ENCODE data around the gene PRAMEF27. TPM values are rescaled to one million over a fixed set of nuclear protein-coding genes. Genes with fewer than 3 reads are reported as not detected.
"Not testable (repeated sequence)": the region's sequence is repeated elsewhere in the genome, so short reads cannot be mapped to it uniquely, and the experiment has no call there.

The PRAMEF27 gene
- total RNA-seq, result not detected
- long read RNA-seq, result 0 reads

DNA sequence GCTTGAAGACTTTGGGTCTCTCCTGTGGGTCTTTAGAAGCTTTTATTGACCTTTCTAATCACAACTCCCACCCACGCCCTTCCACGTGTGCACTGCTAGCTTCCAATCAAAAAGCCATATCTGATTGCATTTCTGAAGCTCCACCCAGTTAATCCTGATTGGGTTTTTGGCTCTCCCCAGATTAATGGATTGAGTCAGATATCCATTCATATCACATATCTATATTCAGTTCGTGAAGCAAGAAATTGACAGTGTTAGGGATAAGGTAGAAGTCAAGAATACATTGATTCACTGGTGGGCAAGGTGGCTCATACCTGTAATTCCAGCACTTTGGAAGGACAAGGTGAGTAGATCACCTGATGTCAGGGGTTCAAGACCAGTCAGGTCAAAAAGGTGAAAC lies at the start of gene PRAMEF27:
Gene PRAMEF27, minus strand, starts transcription at position 101 of the 400 bp plus-strand sequence. CDS start 2,916 bp downstream, outside the sequence.
- DNase-seq (ENCODE audit: low spot score), result not testable (repeated sequence)

DNA sequence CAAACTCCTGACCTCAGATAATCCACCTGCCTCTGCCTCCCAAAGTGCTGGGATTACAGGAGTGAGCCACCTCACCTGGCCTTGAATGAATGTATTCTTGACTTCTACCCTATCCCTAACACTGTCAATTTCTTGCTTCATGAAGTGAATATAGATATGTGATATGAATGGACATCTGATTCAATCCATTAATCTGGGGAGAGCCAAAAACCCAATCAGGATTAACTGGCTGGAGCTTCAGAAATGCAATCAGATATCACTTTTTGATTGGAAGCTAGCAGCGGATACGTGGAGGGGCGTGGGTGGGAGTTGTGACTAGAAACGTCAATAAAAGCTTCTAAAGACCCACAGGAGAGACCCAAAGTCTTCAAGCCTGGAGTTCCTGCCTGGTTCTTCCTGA lies 14.1 kb upstream of the PRAMEF27 start, which contains the start of gene PRAMEF25:
Gene PRAMEF25, plus strand, starts transcription at position 301 of the 400 bp plus-strand sequence. CDS start 2,920 bp downstream, outside the sequence.
- not testable (repeated sequence) for DNase-seq (ENCODE audit: low spot score)

DNA sequence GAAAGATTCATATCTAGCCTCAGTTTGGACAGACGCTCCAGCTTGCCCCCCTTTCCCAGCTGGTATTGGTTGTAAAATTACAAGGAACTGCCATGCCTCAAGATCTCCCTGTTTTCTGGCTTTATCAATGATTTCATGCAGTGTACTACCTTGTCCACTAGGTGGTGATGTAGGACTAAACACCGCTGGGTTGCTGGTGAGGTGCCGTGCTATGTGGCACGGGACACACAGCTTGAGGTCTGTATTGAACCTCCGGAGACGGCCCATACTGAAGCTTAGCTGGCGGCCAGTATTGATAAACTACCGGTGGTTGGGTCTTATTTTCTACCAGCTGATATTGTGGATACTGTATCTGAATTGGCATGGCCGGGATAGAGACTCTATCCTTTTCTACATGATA lies 36.5 kb downstream of the PRAMEF27 start:
- not testable (repeated sequence) for DNase-seq (ENCODE audit: low spot score)

DNA sequence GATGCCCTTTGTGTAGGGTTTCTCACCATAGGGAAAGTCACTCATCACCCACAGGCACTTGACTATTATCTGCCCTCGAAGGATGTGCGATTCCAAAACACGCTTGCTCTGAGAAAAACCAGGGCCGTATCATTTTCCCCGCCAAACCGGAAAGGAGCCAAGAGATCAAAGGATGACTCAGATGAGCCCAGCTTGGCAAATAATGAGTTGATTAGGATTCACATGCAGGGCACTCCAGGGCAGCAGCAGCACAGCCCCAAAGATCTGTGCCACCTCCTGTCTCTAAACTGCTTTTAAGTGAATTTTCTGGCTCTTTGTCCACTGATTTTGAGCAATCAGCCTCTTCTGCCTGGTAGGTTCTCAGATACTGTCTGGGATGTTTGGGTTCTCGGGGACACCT lies 44.4 kb downstream of the PRAMEF27 start:
- DNase-seq (ENCODE audit: low spot score), result not testable (repeated sequence)

DNA sequence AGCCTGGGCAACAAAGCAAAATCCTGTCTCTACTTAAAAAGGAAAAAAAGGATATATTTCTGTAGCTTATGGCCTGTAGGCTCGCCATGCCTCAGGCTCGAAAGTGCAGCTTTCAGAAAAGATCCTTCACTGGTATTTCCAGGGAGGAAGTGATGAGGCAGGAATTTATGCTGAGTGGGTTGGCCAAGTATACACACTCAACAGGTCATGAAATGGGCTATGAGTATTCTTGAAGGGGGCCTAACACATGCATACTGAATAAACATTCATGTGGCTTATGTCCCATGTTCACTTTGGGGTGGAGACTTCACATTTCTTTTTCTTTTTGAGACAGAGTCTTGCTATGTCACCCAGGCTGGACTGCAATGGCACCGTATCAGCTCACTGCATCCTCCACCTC lies 47.0 kb downstream of the PRAMEF27 start:
- DNase-seq (ENCODE audit: low spot score), result not testable (repeated sequence)

DNA sequence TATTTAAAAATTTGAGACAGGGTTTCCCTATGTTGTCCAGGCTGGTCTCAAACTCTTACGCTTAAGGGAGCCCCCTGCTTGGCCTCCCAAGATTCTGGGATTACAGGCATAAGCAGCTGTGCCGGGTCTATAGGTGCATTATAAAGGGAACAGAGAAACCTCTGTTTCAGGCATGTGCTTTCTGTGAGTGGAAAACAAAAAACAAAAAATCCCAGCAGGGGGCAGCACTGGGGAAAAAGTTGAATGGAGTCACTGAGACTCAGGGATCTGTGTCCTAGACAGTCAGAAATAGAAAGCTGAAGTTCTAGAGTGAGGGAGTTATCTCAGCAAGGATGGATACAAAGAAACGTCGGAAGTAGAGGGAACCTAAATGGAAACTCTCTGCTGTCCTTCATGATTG lies 50.6 kb downstream of the PRAMEF27 start:
- DNase-seq (ENCODE audit: low spot score), result not testable (repeated sequence)

Other genes starting within 250 kb of the PRAMEF27 start
- not detected for gene PRAMEF11, start 225.2 kb downstream of the PRAMEF27 start, total RNA-seq
- gene HNRNPCL1, start 207.9 kb downstream of the PRAMEF27 start, total RNA-seq, result not detected
- not detected for gene PRAMEF2, start 199.5 kb downstream of the PRAMEF27 start, total RNA-seq
- gene PRAMEF4, start 170.4 kb downstream of the PRAMEF27 start, total RNA-seq, result not detected
- gene PRAMEF10, start 158.3 kb downstream of the PRAMEF27 start, total RNA-seq, result not detected
- gene PRAMEF7, start 140.0 kb downstream of the PRAMEF27 start, total RNA-seq, result not detected
- gene PRAMEF6, start 109.0 kb downstream of the PRAMEF27 start, total RNA-seq, result not detected
- gene HNRNPCL3, start 4.2 kb upstream of the PRAMEF27 start, total RNA-seq, result not detected
- not detected for gene PRAMEF25, start 14.2 kb upstream of the PRAMEF27 start, total RNA-seq
- gene HNRNPCL2, start 60.3 kb upstream of the PRAMEF27 start, total RNA-seq, result not detected
- gene PRAMEF26, start 99.4 kb upstream of the PRAMEF27 start, total RNA-seq, result not detected
- not detected for gene HNRNPCL4, start 109.1 kb upstream of the PRAMEF27 start, total RNA-seq
- gene PRAMEF9, start 115.3 kb upstream of the PRAMEF27 start, total RNA-seq, result not detected
- gene PRAMEF13, start 144.8 kb upstream of the PRAMEF27 start, total RNA-seq, result not detected
- gene PRAMEF18, start 169.6 kb upstream of the PRAMEF27 start, total RNA-seq, result not detected
- gene PRAMEF5, start 197.6 kb upstream of the PRAMEF27 start, total RNA-seq, result not detected
- not detected for gene PRAMEF8, start 228.6 kb upstream of the PRAMEF27 start, total RNA-seq
- gene PRAMEF33, start 247.0 kb upstream of the PRAMEF27 start, total RNA-seq, result not detected